GM03348 (cell line): ENCODE results near the gene PPP1R3C.

Experiments used
- DNase-seq: peaks from one replicate; pipeline ENCODE4 v3.0.0; 2012; ENCODE audit warnings: low spot score

PPP1R3C gene

DNA sequence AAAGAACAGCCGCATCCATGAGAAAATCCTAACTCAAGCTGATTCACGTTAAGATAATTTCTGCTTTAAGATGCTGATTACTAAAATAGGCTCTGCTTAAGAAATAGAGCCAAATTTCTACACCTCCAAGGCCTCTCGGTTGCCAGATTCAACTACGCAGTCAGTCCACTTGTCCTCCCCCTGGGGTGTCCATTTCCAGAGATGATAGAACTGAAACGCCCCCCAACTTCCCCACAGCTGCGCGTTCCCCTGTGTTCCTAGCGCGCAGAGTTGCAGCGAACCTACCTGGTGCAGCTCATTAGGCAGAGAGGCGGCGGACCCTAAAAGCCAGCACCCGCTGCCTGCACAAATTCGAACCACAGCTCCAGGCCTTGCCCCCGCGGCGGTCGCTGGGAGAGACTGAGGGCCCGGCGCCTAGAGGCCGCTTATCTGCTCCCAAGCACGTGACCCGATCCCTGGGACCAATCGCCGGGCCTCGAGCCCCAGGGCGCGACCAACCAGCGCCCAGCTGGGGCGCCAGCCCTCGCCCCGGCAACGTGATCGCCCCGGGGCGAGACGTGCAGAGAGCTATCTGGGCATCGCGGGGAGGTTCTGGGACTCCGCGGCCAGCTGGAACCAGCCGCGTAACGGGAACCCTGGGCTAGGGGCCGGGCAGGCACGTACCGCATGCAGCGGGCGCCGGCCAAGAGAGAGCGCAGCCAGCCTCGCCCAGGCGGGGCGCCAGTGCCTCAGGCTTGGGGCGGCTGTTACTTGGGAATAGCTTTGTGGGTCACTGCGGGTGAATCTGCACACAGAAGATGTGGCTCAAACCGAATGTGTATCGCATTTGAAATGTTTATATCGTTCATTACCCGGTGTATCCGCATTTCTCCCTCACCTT is at the start of gene PPP1R3C:
TSS of gene PPP1R3C (minus strand) at position 401 of the 880 bp plus-strand sequence. CDS start at position 299, 102 bp downstream.
- DNase-seq = peak; percentile 96

GRCh38 chr10:91681361-91682276 is 48.7 kb upstream of the PPP1R3C start:
- DNase-seq = no peak

DNA sequence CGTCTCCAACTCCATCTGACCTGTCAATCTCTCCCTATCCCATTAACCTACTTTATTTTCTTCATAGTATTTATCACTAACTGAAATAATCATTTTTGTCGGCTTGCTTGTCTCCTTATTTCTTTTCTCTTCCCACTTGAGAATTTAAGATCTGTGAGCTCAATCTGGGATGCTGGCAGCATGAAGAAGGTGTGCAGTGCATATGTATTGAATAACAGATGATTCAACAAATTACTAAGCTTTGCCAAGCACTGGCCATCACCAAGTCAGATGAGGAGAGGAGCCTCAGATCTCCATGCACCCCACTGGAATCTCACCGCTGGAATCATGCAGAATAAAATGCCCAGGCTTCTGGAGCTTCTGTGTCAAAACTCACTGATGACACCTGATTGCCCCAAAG is 47.6 kb upstream of the PPP1R3C start:
- no peak for DNase-seq

DNA sequence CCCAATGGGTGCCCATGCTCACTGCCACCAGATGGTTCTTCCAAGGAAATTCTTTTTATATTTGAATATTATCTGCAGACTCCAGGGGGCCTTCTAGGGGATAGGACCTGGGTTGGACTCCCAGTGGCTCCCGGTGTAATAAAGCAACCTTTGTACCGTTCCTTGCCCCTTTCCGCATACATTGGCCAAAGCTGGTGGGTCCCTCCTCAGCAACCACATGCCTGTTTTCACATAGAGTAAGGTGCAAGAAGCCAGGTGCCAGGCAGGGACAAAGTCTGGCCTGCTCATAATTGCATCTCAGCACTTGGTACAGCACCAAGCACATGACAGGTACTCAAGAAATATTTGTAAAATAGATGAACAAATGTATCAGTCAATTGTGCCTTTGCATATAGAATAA is 46.4 kb upstream of the PPP1R3C start:
- no peak for DNase-seq

DNA sequence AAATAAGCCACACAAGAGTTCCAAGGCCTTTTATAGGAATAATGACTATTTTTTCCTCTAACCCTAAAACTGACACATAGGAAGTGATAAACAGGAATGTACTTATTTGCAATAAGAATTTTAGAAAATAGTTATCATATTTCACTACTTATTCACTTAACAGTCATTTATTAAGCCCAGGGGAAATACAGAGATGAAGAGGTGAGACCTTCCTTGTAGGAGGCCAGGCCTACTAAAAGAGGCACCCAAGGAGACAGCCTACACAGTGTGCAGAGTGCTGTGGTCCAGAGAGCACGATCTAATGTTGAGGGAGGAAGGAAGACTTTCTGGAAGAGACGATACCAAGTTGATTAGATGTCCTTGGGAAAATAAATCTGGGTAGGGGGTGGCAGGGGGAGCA is 45.0 kb upstream of the PPP1R3C start:
- DNase-seq = no peak

- peak; percentile 85 for DNase-seq
Measured at GRCh38 chr10:91672021-91672608, 39.2 kb upstream of the PPP1R3C start.

DNA sequence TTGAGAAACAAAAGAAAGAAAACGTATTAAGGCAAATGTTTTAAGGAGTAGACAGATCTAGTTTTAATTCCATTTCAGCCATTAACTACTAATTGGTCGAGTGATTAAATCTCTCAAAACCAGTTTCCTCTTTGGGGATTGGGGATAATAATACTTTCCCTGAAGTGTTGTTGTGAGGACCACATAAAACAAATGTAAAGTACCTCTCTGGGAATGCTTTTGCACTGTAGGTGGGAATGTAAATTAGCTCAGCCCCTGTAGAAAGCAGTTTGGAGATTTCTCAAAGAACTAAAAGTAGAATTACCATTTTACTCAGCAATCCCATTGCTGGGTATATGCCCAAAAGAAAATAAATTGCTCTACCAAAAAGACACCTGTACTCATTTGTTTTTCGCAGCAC is 36.0 kb upstream of the PPP1R3C start:
- no peak for DNase-seq

GRCh38 chr10:91665842-91666241 is 33.0 kb upstream of the PPP1R3C start:
- no peak for DNase-seq

DNA sequence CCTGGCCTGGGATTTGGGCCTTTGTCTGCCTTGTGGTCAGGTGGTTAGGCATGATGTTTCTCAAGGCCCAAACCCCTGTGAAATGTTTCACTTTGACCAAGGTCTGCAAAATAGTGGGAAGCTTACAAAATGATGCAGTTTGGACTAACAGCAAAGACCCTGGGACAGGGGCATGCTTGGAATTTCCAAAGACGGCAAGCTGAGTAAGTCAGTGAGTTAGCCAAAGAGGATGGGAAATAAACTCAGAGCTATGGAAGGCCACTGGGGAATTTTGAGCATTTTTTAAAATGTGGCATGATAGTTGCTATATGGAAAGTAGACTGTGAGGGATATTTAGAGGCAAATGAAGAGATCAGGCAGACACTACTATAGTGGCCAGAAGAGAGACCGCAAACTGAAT is 31.6 kb upstream of the PPP1R3C start:
- DNase-seq = no peak

DNA sequence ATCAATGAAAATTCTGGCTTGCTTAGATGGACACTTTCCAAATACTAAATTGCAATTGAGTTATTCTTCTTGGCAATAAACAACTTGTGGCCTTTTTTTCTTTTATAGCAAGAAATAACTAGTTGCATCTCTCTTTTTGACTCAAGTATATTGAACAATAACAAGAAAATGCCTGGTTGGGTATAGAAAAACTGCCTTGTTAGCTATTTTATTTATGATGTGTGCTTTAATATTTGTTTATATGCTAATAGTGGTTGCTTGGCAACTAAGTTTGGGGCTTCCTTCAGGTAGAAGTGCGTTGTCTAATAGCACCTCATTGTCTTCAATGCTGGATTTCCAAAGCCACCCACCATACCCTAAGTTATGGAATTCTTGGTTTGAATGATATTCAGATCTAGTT is 30.1 kb upstream of the PPP1R3C start:
- no peak for DNase-seq

- peak; percentile 9 for DNase-seq
Measured at GRCh38 chr10:91653219-91653870, 20.5 kb upstream of the PPP1R3C start.

- peak; percentile 83 for DNase-seq
Measured at GRCh38 chr10:91652364-91652763, 19.5 kb upstream of the PPP1R3C start.

GRCh38 chr10:91643700-91644099 is 10.8 kb upstream of the PPP1R3C start:
- no peak for DNase-seq

- no peak for DNase-seq
Measured at GRCh38 chr10:91642831-91643692, 10.2 kb upstream of the PPP1R3C start.

DNA sequence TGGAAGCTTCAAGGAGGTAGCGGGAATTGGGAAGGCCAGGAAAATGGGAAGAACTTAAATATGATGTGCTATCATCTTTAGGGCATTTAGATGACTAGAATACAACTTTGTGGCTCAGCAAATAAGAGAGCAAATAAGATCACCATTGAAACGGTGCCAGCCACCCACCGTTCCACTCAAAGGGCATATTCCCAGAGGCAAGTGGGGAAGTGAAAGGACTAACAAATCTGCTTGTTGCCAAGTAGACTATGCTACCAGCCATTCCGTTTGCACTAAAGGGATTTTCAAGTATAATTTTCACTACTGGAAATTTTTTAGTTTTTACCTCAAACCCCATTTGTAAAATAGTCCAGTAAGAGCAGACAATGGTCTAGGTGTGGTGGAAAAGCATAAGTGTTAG is 4.0 kb upstream of the PPP1R3C start:
- no peak for DNase-seq

DNA sequence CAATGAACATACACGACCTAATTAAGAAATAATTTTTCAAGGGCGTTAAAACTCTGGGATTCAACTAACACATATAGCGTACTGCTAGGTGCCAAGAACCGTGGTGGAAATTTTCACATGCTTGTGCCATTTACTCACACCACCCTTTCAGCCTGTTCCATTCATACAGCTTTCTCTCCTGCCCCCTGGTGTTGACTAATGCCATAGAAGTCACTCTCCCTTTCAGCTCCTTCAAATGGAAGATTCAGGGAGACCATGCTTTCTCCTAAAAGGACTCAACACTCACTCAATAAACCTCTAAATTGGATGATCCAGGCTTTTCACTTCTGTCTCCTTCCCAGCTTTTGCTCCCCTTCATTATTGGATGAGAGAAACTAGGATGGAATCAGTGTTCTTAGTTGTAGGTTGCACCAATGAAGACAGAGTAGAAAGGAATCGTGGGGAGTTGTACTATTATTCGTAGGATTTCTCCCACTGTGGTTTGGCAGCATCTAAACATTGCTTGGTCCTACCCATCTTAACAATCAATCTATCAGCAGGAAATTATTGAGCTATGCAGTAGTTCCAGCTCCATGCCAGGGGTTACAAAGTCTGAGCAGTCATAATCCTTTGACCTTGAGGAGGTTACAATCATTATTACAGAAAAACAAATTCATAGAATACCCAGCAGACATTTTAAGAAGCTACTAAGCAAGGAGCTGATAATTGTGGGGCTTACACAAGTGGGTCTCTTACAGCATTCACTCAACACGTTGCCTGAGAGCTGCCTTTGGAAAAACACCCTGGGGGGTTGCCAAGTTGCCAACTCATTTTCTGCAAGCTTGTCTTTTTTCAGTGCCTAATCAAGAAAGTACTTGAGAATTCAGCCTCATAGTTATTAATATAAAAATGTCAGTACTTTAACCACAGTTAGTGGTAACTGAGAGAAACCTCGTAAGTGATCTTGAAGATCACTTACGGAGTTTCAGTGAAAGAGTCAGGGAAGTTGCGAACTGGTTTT is 2.8 kb upstream of the PPP1R3C start:
- DNase-seq = peak; percentile 69

DNA sequence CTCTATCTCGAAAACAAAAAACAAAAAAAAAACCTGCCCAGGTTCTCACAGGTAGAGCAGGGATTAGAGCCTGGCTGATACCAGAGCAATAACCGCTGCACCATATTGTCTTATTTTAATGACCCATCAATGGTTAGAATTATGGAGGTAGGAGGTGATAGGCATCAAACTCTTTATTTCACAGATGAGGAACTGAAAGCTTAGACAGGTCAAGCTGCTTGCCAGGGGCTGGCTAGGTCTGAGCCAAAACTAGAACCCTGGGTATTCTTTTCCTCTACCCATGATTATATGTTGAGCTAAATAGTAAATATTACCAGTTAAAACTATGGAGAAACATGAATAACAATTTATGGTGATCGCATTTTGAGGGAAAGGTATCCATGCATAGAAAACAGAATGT is 2.0 kb upstream of the PPP1R3C start:
- DNase-seq = no peak

DNA sequence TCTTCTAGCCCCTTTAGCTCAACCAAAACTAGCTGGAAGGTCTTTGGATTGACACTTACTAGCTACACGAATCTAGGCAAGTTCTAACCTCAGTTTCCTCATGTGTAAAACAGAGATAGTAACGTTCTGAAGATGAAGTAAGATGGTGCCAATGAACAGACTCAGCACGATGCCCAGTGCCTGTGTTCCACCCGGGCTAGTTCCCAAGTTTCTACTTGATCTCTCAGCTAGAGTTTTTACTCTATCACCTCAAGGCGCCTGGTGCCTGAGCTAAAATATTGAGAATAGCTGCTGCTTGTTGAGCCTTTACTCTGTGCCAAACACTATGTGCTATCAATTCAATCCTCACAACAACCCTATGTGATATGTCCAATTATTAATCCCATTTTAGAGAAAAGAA is 1.4 kb upstream of the PPP1R3C start:
- no peak for DNase-seq

DNA sequence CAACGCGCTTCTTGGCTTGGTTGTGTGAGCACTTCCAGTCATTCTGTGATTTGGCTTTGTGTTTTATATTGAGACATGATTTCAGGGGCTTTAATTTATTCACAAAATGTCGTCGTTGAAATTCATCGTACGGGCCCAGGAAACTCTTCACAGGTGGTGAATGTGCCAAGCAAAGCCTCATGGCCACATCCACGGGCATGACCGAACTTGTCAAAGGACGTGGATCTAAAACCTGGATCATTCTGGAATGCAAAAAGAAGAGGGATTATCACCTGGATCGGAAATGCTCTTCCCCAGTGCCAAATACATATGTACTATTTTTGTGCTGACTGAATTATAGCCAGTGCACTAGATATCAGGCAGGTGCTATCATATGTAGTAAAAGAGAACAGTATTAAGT is 2.2 kb downstream of the PPP1R3C start:
- no peak for DNase-seq
